Effector memory CD8-positive, alpha-beta T cell (primary cell): ENCODE results near the gene CFAP45.

Experiments
- ATAC-seq: fragments of 150-1000 bp; cut with Tn5 transposase; replicated peaks from 2 replicates; pipeline ENCODE4 v1.10.0; 2021; ENCODE audit warnings: mild to moderate bottlenecking, moderate library complexity
- DNase-seq, 3 experiments: peaks; one replicate each; pipeline ENCODE4 v3.0.0; 2021
- H3K27ac Mint-ChIP-seq, 2 donors: one replicate each; pipeline ENCODE4 v1.8.0; 2022; ENCODE audit warnings: mild to moderate bottlenecking in 2 of 2, mixed read lengths in 2 of 2, moderate library complexity in 2 of 2
- H3K27me3 Mint-ChIP-seq, 2 donors: one replicate each; pipeline ENCODE4 v1.8.0; 2022; ENCODE audit warnings: mixed read lengths in 2 of 2
- H3K36me3 Mint-ChIP-seq: one replicate; pipeline ENCODE4 v1.8.0; 2022; ENCODE audit warnings: mild to moderate bottlenecking, moderate library complexity, mixed read lengths; ENCODE audit not compliant: insufficient read depth
- H3K4me1 Mint-ChIP-seq, 2 donors: one replicate each; pipeline ENCODE4 v1.8.0; 2022; ENCODE audit warnings: low read depth in 2 of 2, mixed read lengths in 2 of 2
- H3K4me3 Mint-ChIP-seq, 2 donors: one replicate each; pipeline ENCODE4 v1.8.0; 2022; ENCODE audit warnings: mild to moderate bottlenecking in 2 of 2, mixed read lengths in 2 of 2, moderate library complexity in 2 of 2
- H3K9me3 Mint-ChIP-seq, 2 donors: one replicate each; pipeline ENCODE4 v1.8.0; 2022; ENCODE audit warnings: mixed read lengths in 2 of 2

CFAP45 gene

DNA sequence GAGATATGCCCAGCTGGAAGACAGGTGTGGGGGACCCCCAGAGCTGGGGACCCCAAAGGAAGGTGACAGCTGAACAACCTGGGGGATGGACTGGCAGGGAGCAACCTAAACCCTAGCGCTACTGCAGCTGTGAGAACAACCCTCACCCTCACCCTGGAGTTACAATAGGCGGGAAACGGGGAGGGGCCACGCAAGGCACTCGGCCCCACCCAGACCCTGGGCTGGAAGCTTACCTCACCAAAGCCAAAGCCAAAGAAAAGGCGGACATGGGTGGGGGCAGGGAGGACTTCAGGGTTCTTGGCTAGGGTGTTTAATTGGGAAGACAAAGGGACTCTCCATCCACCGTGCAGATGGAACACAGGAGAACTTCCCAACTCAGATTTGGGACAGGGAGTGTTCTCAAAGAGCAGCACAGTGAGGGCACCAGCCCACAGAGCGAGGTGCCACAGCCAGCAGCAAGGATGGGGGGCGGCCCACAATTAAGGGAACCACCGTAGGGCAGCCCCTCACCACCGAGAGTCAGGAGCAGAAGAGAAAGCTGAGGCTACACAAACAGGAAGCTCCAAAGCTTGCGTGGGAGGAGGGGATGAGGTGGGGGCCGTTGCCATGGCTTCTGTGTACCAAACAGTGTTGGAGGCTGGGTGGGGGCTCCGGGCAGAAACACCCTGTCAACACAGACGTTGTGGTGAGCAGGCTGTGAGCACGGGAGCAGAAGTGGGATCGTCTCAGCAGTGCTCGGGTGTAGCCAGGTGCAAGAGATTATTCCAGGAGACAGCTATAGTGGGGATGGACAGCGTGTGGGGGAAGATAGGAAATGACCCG lies 23.4 kb upstream of the CFAP45 start:
- H3K27ac Mint-ChIP-seq, result peak overlapping the region; percentile 100
- ATAC-seq (peak; percentile 66), DNase-seq (peak; percentile 93 to 95 (median 95))
- H3K4me1 Mint-ChIP-seq, result peaks cover 60 to 61% of the 10 kb centered on the region in 2 donors
- no peaks in the 10 kb centered on the region for H3K9me3 Mint-ChIP-seq
- no peaks in the 10 kb centered on the region for H3K27me3 Mint-ChIP-seq
- H3K4me3 Mint-ChIP-seq, result peak overlapping the region; percentile 94 to 96
- H3K36me3 Mint-ChIP-seq, result peaks cover 87% of the 10 kb centered on the region

DNA sequence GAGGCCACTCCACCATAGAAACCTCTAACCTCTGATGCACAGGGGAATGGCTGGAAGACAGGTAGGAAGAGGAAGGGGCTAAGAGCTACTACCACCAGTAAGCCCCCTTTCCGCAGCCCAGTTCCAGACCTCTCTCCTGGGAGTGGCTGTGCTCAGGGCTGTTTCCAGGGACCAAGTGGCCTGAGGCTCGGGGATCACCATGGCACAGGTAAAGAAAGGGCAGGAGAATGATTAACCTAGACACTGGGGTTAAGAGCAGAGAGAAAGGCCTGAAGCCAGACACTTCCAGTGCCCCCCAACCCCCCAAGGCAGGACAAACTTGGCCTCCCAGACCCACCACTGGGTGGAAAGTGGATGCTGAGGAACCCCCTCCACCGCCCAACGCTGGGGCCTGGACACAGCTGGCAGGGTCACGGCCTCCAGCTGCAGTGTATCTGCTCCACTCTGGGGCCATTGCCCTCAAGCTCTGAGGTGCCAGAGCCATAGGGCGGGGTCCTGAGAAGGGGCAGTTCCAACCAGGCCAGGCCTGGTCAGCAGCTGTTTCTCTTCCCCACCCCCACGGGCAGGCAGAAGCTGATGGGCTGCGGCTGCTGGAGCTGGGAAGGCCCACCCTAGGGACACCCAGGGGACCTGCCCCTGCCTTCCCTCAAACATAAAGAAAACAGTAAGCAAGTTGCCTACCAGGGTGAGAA lies 22.7 kb upstream of the CFAP45 start:
- Mint-ChIP-seq H3K4me3 (peak overlapping the region; percentile 94 to 96), H3K27ac (peak overlapping the region; percentile 100), H3K36me3 (peaks cover 95% of the 10 kb centered on the region), H3K27me3 (no peaks in the 10 kb centered on the region), H3K4me1 (peaks cover 67 to 69% of the 10 kb centered on the region in 2 donors), H3K9me3 (no peaks in the 10 kb centered on the region)
- DNase-seq, result no peak
- ATAC-seq, result no peak

DNA sequence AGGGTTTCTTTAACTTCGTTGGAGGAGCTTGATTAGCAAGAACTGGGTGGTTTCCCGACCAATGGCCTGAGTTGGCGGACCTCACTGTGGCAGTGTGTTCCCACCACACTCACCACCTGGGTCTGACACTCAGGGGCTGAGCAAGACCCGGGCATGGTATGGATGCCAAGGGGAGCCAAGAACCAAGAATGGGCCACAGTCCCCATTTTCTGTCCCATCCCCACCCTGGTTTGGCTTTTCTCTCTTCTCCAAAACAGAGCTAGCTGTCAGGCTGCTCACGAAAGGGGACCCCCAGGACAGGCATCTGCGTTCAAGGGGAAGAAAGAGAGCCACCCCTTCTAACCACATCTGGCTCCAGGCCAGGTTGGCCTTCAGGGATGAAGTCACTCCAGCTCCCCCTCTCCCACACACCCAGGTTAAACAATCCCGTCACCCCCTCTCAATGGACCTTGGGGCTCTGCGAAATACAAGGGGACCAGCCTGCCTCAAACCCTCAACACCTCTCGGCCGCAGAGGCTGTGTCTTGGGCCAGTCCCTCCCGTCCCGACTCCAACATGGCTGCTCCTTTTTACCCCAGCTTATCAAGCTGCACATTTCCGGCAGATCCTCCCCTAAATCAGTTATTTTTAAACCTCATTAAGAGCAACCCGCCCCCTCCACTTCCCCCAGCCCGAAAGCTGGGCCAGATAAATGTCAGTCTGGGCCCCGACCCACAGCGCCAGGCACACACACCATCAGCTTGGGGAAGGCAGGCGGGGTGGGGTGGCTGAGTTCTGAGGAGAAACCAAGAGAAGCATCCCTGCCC lies 21.9 kb upstream of the CFAP45 start:
- Mint-ChIP-seq H3K4me1 (peaks cover 71% of the 10 kb centered on the region in 2 donors), H3K9me3 (no peaks in the 10 kb centered on the region), H3K4me3 (peak overlapping the region; percentile 94 to 96), H3K27me3 (no peaks in the 10 kb centered on the region), H3K36me3 (peaks cover 100% of the 10 kb centered on the region), H3K27ac (peak overlapping the region; percentile 100)
- DNase-seq (peak in 2 of 3 experiments; percentile 30 to 49), ATAC-seq (no peak)

DNA sequence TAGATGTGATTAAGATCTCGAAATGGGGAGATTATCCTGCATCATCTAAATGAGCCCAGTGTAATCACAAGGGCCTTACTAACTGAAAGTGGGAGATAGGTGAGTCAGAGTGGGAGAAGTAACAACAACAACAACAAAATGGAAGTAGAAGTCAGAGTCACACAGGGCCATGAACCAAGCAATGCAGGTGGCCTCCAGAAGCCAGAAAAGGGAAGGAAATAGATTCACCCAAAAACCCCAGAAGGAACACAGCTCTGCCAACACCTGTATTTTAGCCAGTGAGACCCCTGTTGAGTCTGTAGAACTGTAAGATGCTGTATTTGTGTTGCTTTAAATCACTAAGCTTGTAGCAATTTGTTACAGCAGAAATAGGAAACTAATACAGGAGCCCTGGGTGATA lies 21.3 kb upstream of the CFAP45 start:
- peak overlapping the region; percentile 94 to 96 for H3K4me3 Mint-ChIP-seq
- no peaks in the 10 kb centered on the region for H3K9me3 Mint-ChIP-seq
- no peak for DNase-seq
- no peak for ATAC-seq
- peak overlapping the region; percentile 100 for H3K27ac Mint-ChIP-seq
- H3K4me1 Mint-ChIP-seq, result peaks cover 65 to 73% of the 10 kb centered on the region in 2 donors
- H3K27me3 Mint-ChIP-seq, result no peaks in the 10 kb centered on the region
- H3K36me3 Mint-ChIP-seq, result peaks cover 100% of the 10 kb centered on the region

DNA sequence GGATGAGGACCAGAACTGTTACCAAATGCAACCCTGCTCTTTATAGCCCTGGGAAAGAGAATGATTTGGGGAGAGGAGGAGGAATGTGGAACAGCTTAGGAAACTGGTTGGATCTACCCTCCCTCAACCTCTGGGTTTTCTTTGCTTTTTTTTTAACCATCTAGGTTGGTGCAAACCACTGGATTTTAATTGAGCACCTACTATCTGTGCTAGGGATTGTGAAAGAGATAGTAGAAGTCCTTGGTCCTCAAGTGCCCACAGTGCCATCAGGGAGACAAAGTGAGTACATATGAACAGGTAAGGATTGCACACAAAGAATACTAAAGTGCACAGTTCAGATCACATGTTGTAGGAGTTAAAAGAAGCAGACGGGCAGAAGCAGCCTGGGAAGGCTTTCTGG lies 20.7 kb upstream of the CFAP45 start:
- H3K4me3 Mint-ChIP-seq, result peak overlapping the region; percentile 94 to 96
- no peaks in the 10 kb centered on the region for H3K9me3 Mint-ChIP-seq
- peaks cover 100% of the 10 kb centered on the region for H3K36me3 Mint-ChIP-seq
- peaks cover 64 to 72% of the 10 kb centered on the region in 2 donors for H3K4me1 Mint-ChIP-seq
- DNase-seq, result no peak
- no peak for ATAC-seq
- H3K27me3 Mint-ChIP-seq, result no peaks in the 10 kb centered on the region
- H3K27ac Mint-ChIP-seq, result peak overlapping the region; percentile 100

DNA sequence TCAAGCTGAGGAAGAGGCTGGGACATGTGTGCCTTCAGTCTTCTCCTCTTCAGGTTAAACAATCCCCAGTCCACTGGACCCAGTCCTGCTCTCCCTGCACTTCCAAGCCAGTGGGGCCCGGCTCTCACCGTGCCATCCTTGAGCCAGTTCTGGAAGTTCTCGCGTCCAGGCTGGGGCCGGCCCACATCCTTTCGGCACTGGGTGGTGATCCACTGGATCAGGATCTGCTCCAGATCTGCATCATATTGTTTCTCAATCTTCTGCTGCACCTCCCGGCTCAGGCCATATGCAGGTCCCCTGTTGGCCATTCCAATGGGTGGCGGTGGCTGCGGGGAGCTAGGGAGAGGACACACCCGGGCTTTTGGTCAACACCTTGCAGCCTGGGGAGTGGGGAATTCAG lies 20.2 kb upstream of the CFAP45 start:
- Mint-ChIP-seq H3K36me3 (peaks cover 96% of the 10 kb centered on the region), H3K27me3 (no peaks in the 10 kb centered on the region), H3K9me3 (no peaks in the 10 kb centered on the region), H3K27ac (peak overlapping the region; percentile 100), H3K4me3 (peak overlapping the region; percentile 94 to 96), H3K4me1 (peaks cover 65 to 68% of the 10 kb centered on the region in 2 donors)
- DNase-seq (no peak), ATAC-seq (no peak)

DNA sequence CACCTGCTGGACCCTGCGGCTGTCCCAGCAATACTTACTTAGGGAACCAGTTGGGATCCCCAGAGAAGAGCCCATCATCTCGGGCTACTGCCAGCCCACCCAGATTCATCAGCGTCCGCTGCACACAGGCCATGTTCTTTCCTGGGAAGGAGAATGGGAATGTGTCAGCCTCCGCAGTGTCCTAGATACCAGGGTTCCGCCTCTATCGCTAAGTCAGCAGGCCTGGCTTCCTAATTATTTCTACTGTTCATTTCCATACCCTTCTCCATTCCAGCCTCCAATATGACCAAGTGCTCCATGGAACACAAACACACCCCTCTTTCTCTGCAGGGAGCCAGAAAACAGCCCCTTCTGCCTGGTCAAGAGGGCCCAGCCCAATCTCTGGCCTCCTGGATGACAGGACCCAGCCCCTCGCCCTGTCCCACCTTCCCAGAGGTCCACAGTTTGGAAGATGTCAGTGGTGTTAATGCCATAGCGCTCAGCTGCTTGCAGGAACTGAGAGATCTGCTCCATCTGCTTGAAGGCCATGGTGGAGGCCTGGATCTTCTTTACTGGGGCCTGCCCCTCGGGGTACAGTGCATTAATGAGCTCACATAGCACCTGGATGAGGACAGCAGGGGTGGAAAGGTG lies 19.4 kb upstream of the CFAP45 start:
- ATAC-seq (no peak), DNase-seq (no peak)
- Mint-ChIP-seq H3K27me3 (no peaks in the 10 kb centered on the region), H3K27ac (peak overlapping the region in 1 of 2 donors; percentile 100), H3K36me3 (peaks cover 93% of the 10 kb centered on the region), H3K9me3 (no peaks in the 10 kb centered on the region), H3K4me1 (peaks cover 64 to 72% of the 10 kb centered on the region in 2 donors), H3K4me3 (no peak overlapping the region)

DNA sequence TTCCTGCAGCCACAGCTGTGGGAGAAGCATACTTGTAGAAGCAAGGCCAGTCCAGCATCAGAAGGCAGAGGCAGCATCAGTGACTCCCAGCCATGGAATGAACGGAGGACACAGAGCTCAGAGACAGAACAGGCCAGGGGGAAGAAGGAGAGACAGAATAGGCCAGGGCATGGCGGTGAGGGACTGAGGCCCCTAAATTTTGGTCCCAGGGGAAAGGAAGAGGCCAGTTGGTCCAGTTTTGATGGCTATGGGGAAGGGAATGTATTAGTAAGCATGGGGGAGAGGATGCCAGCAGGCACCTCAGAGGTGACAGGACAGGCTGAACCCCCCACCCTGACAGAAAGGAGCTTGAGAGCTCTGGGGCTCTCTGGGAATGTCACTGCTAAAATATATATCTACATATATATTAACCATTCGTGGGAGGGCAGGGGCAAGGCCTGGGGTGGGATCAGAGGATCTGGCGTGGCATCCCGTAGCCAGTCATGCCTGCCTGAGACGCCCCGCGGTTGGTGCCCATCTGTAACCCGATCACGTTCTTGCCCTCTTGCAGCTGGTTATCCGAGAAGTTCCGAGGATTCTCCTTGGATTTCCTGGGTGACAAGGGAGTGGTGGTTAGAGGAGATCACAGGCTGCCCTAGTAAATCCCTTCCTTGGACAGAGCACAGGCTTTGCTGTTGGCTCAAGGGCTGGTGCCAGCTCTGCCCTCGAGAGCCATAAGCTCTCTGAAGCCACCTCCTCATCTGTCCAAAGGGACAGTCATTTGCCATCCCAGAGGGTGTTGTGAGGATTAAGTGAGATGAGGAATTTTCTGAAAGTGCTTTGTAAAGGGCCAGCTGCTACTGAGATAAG lies 18.6 kb upstream of the CFAP45 start:
- Mint-ChIP-seq H3K4me1 (peaks cover 68 to 75% of the 10 kb centered on the region in 2 donors), H3K27me3 (no peaks in the 10 kb centered on the region), H3K27ac (peak overlapping the region; percentile 84 to 100), H3K36me3 (peaks cover 93% of the 10 kb centered on the region), H3K4me3 (peak overlapping the region; percentile 3 to 40), H3K9me3 (no peaks in the 10 kb centered on the region)
- DNase-seq (no peak), ATAC-seq (no peak)

DNA sequence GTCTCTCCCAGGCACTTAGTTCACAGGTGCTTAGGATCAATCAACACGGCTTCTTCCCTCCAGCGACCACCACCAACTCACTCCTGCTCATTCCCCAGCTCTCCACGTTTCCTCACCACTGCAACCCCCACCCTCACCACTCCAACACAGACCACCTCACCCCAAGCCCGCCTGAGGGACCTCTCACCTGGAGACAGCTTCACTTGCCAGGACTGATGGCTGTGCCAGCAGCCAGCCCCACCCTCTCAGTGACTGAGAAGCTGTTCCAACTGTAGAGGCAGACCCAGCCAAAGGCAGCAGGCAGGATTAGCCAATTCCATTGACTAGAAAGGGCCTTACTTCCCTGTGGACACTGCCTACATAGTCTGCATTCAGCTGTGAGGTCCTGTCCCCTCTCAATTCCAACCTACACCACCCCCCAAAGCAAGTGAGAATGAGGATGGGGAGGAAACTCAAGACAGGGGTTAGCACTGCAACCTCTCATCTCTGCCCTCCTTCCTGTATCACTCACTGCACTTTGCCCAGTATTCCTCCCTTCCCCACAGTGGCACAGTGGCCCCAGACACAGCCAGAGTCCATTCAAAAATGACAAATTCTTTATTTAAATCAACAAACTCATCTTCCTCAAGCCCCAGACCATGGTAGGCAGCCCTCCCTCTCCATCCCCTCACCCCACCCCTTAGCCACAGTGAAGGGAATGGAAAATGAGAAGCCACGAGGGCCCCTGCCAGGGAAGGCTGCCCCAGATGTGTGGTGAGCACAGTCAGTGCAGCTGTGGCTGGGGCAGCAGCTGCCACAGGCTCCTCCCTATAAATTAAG lies 17.8 kb upstream of the CFAP45 start:
- Mint-ChIP-seq H3K27ac (peak overlapping the region; percentile 84 to 100), H3K9me3 (no peaks in the 10 kb centered on the region), H3K36me3 (peaks cover 88% of the 10 kb centered on the region), H3K4me3 (peak overlapping the region; percentile 3 to 40), H3K4me1 (peaks cover 63 to 75% of the 10 kb centered on the region in 2 donors), H3K27me3 (no peaks in the 10 kb centered on the region)
- ATAC-seq, result no peak
- no peak for DNase-seq

DNA sequence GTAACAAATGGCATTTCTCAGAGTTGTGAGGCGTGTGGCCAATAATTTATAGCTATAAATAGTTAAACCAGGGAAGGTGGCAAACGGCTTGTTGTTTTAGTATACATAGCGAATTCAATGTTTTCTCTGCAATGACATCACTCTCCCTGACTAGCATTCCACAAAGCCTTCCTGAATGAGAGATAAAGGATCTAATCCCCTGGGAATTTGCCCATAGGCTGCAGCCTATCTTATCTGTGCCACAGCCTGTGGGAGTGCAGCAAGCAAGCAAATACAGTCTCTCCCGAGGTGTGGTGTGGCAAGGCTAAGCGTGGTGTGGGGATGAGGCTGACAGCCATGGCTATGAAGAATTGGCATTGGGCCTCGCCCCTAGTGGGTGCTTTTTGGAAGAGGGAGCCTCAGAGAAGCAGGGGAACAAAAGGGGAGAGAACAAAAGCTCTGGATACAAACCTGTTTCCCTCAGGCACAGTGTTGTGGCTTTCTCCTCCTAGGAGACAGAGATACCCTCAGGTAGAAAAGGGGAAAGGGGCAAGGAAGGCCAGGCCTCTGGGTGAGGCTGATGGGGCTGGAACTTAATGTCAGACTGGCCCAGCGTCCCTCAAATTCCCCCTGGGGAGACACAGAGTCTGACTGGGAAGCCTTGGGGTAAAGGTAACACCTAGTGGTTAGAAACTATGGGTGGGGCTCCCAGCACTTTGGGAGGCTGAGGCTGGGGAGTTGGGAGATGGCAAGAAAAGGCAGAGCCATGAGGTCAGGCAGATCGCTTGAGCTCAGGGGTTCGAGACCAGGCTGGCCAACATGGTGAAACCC lies 16.5 kb upstream of the CFAP45 start:
- Mint-ChIP-seq H3K27me3 (no peaks in the 10 kb centered on the region), H3K4me3 (peak overlapping the region in 1 of 2 donors; percentile 25), H3K4me1 (peaks cover 63 to 76% of the 10 kb centered on the region in 2 donors), H3K9me3 (no peaks in the 10 kb centered on the region), H3K36me3 (peaks cover 86% of the 10 kb centered on the region), H3K27ac (peak overlapping the region; percentile 99 to 100)
- ATAC-seq (no peak), DNase-seq (no peak)

DNA sequence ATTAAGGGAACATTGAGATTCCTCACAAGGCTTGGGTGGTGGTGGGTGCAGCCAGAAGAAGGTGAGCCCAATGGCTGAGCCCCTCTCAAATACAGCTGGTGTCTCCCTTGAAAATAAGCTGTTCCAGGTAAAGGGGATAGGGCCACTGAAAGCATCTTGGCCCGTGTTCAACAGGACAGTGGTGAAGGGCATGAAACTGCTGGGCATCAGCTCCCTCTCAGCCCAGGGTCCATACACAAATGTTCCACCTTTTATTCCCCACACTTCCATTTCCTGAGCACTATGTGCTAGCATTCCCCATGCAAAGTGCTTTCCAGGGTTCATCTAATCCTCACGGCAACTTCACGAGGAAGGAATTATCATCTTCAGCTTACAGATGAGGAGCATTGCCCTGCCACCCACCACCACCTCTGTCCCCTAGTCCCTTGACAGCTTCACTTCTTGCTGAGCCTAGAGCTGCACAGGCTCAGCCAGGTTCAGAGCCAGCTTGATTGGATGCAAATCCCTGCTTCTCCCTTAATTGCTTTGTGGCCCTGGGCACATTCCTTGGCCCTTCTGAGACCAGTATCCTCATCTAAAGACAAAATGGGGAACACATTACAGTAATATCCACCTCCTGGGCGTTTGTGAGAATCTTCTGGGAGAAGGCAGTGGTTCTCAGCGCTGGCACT lies 15.7 kb upstream of the CFAP45 start:
- ATAC-seq (no peak), DNase-seq (no peak)
- Mint-ChIP-seq H3K36me3 (peaks cover 81% of the 10 kb centered on the region), H3K27me3 (no peaks in the 10 kb centered on the region), H3K4me3 (no peak overlapping the region), H3K4me1 (peaks cover 63 to 76% of the 10 kb centered on the region in 2 donors), H3K9me3 (no peaks in the 10 kb centered on the region), H3K27ac (peak overlapping the region; percentile 99 to 100)
